ENCODE results near the gene NMT2.

Gene NMT2

GRCh38 chr10:15158448-15158847 is 10.0 kb downstream of the NMT2 start:
- no peak for DNase-seq
- no peak overlapping the region for H2BK120ac ChIP-seq (ENCODE audit: low read depth, low read length)
- H3K36me3 ChIP-seq (ENCODE audit: control insufficient read depth, insufficient read depth, low read length) = no peaks in the 10 kb centered on the region
- H3K4me3 ChIP-seq (ENCODE audit: low read length) = no peak overlapping the region
- H3K18ac ChIP-seq (ENCODE audit: low read length) = no peak overlapping the region
- H3K9ac ChIP-seq (ENCODE audit: low read length) = no peak overlapping the region
- no peak overlapping the region for H3K4me2 ChIP-seq (ENCODE audit: low read length)
- no peak overlapping the region for H3K27ac ChIP-seq (ENCODE audit: low read depth, low read length)
- no peak overlapping the region for H2BK15ac ChIP-seq (replicated peaks; ENCODE audit: low read depth)
- H3K79me2 ChIP-seq (ENCODE audit: control insufficient read depth, insufficient read depth, low read length) = peaks cover 4% of the 10 kb centered on the region
- no peak overlapping the region for H2BK5ac ChIP-seq (ENCODE audit: low read length)
- WGBS (ENCODE audit: extremely low coverage, insufficient coverage, low lambda C conversion rate) = no CpG with 5 or more reads among the region's 2 CpGs
- H3K56ac ChIP-seq (ENCODE audit: low read length) = no peak overlapping the region
- H2AK5ac ChIP-seq (ENCODE audit: low read length) = no peak overlapping the region
- H4K5ac ChIP-seq (ENCODE audit: low read length) = no peak overlapping the region
- no peak overlapping the region for H3K4ac ChIP-seq (ENCODE audit: low read depth, low read length)
- no peak overlapping the region for H3K23ac ChIP-seq (ENCODE audit: low read length)
- H3K4me1 ChIP-seq (ENCODE audit: control insufficient read depth, low read depth, low read length) = no peaks in the 10 kb centered on the region
- H3K79me1 ChIP-seq (ENCODE audit: low read length) = peaks cover 10% of the 10 kb centered on the region
- no peaks in the 10 kb centered on the region for H3K27me3 ChIP-seq (ENCODE audit: insufficient read depth, low read length, poor library complexity)
- H4K8ac ChIP-seq (ENCODE audit: low read depth, low read length) = no peak overlapping the region

DNA sequence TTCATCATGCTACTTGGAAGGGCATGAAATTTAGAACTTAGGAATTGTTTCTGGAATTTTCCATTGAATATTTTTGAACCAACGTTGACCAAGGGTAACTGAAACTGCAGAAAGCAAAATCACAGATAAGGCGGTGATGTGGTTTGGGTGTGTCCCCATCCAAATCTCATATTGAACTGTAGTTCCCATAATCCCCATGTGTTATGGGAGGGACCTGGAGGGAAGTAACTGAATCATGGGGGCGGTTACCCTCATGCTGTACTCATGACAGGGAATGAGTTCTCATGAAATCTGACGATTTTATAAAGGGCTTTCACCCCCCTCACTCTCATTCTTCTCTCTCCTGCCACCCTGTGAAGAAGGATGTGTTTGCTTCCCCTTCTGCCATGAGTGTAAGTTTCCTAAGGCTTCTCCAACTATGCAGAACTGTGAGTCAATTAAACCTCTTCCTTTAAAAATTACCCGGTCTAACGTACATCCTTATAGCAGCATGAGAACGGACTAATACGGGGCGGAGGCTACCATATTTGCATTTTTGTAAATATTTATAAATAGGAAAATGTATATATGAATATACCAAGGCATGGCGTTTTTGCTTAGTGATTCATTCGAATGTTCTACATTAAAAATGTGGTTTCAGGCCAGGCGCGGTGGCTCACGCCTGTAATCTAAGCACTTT is 12.4 kb downstream of the NMT2 start:
- H3K4me3 ChIP-seq (ENCODE audit: low read length) = no peak overlapping the region
- 100% methylated on average over 1 of the region's 14 CpGs for WGBS (ENCODE audit: extremely low coverage, insufficient coverage, low lambda C conversion rate)

GRCh38 chr10:15152556-15152955 is 15.9 kb downstream of the NMT2 start:
- no peak overlapping the region for H3K4me3 ChIP-seq (ENCODE audit: low read length)
- H2BK15ac ChIP-seq (replicated peaks; ENCODE audit: low read depth) = no peak overlapping the region
- no peak overlapping the region for H3K56ac ChIP-seq (ENCODE audit: low read length)
- no peaks in the 10 kb centered on the region for H3K4me1 ChIP-seq (ENCODE audit: control insufficient read depth, low read depth, low read length)
- H3K79me1 ChIP-seq (ENCODE audit: low read length) = peaks cover 14% of the 10 kb centered on the region
- no peak for DNase-seq
- H3K79me2 ChIP-seq (ENCODE audit: control insufficient read depth, insufficient read depth, low read length) = peaks cover 4% of the 10 kb centered on the region
- H3K27ac ChIP-seq (ENCODE audit: low read depth, low read length) = no peak overlapping the region
- H3K9ac ChIP-seq (ENCODE audit: low read length) = no peak overlapping the region
- H3K36me3 ChIP-seq (ENCODE audit: control insufficient read depth, insufficient read depth, low read length) = no peaks in the 10 kb centered on the region
- H4K8ac ChIP-seq (ENCODE audit: low read depth, low read length) = no peak overlapping the region
- H4K5ac ChIP-seq (ENCODE audit: low read length) = no peak overlapping the region
- no peak overlapping the region for H2AK5ac ChIP-seq (ENCODE audit: low read length)
- no peaks in the 10 kb centered on the region for H3K27me3 ChIP-seq (ENCODE audit: insufficient read depth, low read length, poor library complexity)
- no peak overlapping the region for H3K18ac ChIP-seq (ENCODE audit: low read length)
- no peak overlapping the region for H3K4me2 ChIP-seq (ENCODE audit: low read length)
- no peak overlapping the region for H3K23ac ChIP-seq (ENCODE audit: low read length)
- no peak overlapping the region for H2BK5ac ChIP-seq (ENCODE audit: low read length)
- H2BK120ac ChIP-seq (ENCODE audit: low read depth, low read length) = no peak overlapping the region
- no peak overlapping the region for H3K4ac ChIP-seq (ENCODE audit: low read depth, low read length)

More for the DNA sequence above, 12.4 kb downstream of the NMT2 start:
- H3K79me2 ChIP-seq (ENCODE audit: control insufficient read depth, insufficient read depth, low read length) = peaks cover 2% of the 10 kb centered on the region
- no peak overlapping the region for H4K8ac ChIP-seq (ENCODE audit: low read depth, low read length)
- H3K27me3 ChIP-seq (ENCODE audit: insufficient read depth, low read length, poor library complexity) = no peaks in the 10 kb centered on the region
- peaks cover 9% of the 10 kb centered on the region for H3K79me1 ChIP-seq (ENCODE audit: low read length)
- no peak overlapping the region for H3K23ac ChIP-seq (ENCODE audit: low read length)
- H3K4me1 ChIP-seq (ENCODE audit: control insufficient read depth, low read depth, low read length) = no peaks in the 10 kb centered on the region
- H4K5ac ChIP-seq (ENCODE audit: low read length) = no peak overlapping the region
- no peak overlapping the region for H3K4ac ChIP-seq (ENCODE audit: low read depth, low read length)
- H3K56ac ChIP-seq (ENCODE audit: low read length) = no peak overlapping the region
- H3K18ac ChIP-seq (ENCODE audit: low read length) = no peak overlapping the region
- no peak overlapping the region for H2BK120ac ChIP-seq (ENCODE audit: low read depth, low read length)
- H3K27ac ChIP-seq (ENCODE audit: low read depth, low read length) = no peak overlapping the region
- H2BK15ac ChIP-seq (replicated peaks; ENCODE audit: low read depth) = no peak overlapping the region
- no peak overlapping the region for H3K4me2 ChIP-seq (ENCODE audit: low read length)
- H3K36me3 ChIP-seq (ENCODE audit: control insufficient read depth, insufficient read depth, low read length) = no peaks in the 10 kb centered on the region
- no peak overlapping the region for H2BK5ac ChIP-seq (ENCODE audit: low read length)
- no peak for DNase-seq
- no peak overlapping the region for H2AK5ac ChIP-seq (ENCODE audit: low read length)
- no peak overlapping the region for H3K9ac ChIP-seq (ENCODE audit: low read length)

DNA sequence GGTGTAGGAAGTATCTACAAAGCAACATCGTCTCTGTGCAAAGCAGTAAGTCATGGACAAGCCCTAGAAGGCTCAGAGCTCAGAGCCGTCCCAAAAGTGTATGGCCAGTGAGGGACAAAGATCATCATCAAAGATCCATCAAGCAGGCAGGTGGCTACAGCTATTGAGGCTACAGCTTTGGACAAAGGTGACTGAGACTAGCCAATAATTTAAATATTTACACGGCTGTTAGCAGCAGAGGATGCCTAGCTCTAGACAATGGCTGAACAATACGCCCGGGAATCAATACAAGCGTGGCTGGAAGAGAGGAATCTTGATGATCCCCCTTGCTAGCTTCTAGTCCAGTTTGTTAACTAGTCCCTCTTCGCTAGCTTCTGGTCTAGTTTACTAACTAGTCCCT is 17.9 kb downstream of the NMT2 start:
- Histone ChIP-seq H3K4me3 (ENCODE audit: low read length) (no peak overlapping the region), H2BK15ac (replicated peaks; ENCODE audit: low read depth) (no peak overlapping the region), H4K5ac (ENCODE audit: low read length) (no peak overlapping the region), H3K27ac (ENCODE audit: low read depth, low read length) (no peak overlapping the region), H2BK5ac (ENCODE audit: low read length) (no peak overlapping the region), H3K4me2 (ENCODE audit: low read length) (no peak overlapping the region), H4K8ac (ENCODE audit: low read depth, low read length) (no peak overlapping the region), H3K79me2 (ENCODE audit: control insufficient read depth, insufficient read depth, low read length) (peaks cover 4% of the 10 kb centered on the region), H3K79me1 (ENCODE audit: low read length) (peaks cover 11% of the 10 kb centered on the region), H2AK5ac (ENCODE audit: low read length) (no peak overlapping the region), H3K27me3 (ENCODE audit: insufficient read depth, low read length, poor library complexity) (no peaks in the 10 kb centered on the region), H3K9ac (ENCODE audit: low read length) (no peak overlapping the region), H3K4me1 (ENCODE audit: control insufficient read depth, low read depth, low read length) (no peaks in the 10 kb centered on the region), H2BK120ac (ENCODE audit: low read depth, low read length) (no peak overlapping the region), H3K56ac (ENCODE audit: low read length) (no peak overlapping the region), H3K4ac (ENCODE audit: low read depth, low read length) (no peak overlapping the region), H3K36me3 (ENCODE audit: control insufficient read depth, insufficient read depth, low read length) (no peaks in the 10 kb centered on the region), H3K23ac (ENCODE audit: low read length) (no peak overlapping the region), H3K18ac (ENCODE audit: low read length) (no peak overlapping the region)
- DNase-seq = no peak
- no CpG with 5 or more reads among the region's 7 CpGs for WGBS (ENCODE audit: extremely low coverage, insufficient coverage, low lambda C conversion rate)

DNA sequence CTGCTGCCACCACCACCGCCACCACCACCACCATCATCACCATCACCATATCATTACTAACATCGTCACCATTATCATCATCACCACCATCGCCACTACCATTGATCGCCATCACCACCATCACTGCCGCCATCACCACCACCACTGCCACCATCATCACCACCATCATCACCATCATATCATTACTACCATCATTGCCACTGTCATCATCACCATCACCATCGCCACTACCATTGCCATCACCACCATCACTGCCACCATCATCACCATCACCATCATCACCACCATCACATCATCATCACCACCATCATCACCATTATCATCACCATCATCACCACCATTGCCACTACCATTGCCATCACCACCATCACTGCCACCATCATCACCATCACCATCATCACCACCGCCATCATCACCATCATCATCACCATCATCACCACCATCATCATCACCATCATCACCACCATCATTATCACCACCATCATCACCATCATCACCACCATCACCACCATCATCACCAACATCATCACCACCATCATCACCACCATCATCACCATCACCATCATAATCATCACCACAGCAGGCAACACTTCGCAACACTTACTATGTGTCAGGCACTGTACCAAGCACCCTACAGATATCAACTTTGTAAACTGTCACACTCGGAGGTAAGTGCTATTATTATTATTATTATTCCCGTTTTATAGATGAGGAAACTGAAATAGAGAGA is 19.3 kb downstream of the NMT2 start:
- Histone ChIP-seq H3K4me1 (ENCODE audit: control insufficient read depth, low read depth, low read length) (no peaks in the 10 kb centered on the region), H3K4me3 (ENCODE audit: low read length) (no peak overlapping the region), H2BK5ac (ENCODE audit: low read length) (no peak overlapping the region), H3K27me3 (ENCODE audit: insufficient read depth, low read length, poor library complexity) (no peaks in the 10 kb centered on the region), H3K79me1 (ENCODE audit: low read length) (peaks cover 11% of the 10 kb centered on the region), H3K23ac (ENCODE audit: low read length) (no peak overlapping the region), H2AK5ac (ENCODE audit: low read length) (no peak overlapping the region), H3K56ac (ENCODE audit: low read length) (no peak overlapping the region), H4K8ac (ENCODE audit: low read depth, low read length) (no peak overlapping the region), H3K79me2 (ENCODE audit: control insufficient read depth, insufficient read depth, low read length) (peaks cover 4% of the 10 kb centered on the region), H3K18ac (ENCODE audit: low read length) (no peak overlapping the region), H3K36me3 (ENCODE audit: control insufficient read depth, insufficient read depth, low read length) (no peaks in the 10 kb centered on the region), H4K5ac (ENCODE audit: low read length) (no peak overlapping the region), H3K9ac (ENCODE audit: low read length) (no peak overlapping the region), H2BK120ac (ENCODE audit: low read depth, low read length) (no peak overlapping the region), H2BK15ac (replicated peaks; ENCODE audit: low read depth) (no peak overlapping the region), H3K4ac (ENCODE audit: low read depth, low read length) (no peak overlapping the region), H3K4me2 (ENCODE audit: low read length) (no peak overlapping the region), H3K27ac (ENCODE audit: low read depth, low read length) (no peak overlapping the region)
- no CpG with 5 or more reads among the region's 10 CpGs for WGBS (ENCODE audit: extremely low coverage, insufficient coverage, low lambda C conversion rate)
- DNase-seq = no peak
